HG03175 (cell line): ENCODE measurements around the gene SLC6A7.

Experiments used
- ATAC-seq: cut with Tn5 transposase; IDR thresholded peaks from one replicate; pipeline ENCODE4 v1.9.1; 2021; ENCODE audit warnings: mild to moderate bottlenecking, moderate library complexity; ENCODE audit not compliant: unreplicated experiment

SLC6A7 gene

DNA sequence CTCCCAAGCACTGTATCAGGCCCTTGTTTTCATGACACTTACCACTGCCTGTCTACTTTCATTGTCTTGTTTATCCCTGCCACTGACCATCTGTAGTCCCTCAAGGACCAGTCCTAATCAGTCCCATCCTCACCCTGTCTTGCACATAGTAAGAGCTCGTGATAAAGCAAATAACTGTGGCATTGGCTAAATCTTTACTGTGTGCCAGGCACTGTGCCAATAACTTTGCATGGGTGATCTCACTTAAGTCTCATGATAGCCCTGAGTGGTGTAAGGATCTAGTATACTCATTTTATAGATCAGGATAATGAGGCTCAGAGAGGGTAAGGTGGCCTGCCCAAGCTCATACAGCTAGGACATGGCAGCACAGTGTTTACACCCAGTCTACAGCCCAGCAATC, 17.7 kb upstream of the SLC6A7 start:
- no peak for ATAC-seq

DNA sequence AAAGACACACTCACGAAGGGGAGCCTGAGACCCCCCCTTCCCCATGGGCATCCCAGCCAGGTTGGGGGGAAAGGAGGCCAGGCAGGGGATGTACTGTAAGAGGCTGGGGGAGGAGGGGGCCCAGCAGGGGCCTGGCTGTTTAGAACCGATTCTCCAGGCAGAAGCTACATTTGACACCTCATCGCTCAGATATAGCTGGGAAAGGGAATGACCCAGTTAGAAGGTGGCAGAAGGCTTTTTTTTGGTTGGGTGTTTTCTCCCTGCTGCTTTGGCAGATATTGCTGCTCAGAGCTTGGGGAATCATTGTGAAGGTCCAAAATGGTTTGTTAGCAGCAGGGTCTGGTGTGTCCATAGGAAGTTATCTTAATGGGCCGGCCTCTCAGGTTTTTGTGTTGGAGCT, 17.3 kb upstream of the SLC6A7 start:
- ATAC-seq, result no peak

DNA sequence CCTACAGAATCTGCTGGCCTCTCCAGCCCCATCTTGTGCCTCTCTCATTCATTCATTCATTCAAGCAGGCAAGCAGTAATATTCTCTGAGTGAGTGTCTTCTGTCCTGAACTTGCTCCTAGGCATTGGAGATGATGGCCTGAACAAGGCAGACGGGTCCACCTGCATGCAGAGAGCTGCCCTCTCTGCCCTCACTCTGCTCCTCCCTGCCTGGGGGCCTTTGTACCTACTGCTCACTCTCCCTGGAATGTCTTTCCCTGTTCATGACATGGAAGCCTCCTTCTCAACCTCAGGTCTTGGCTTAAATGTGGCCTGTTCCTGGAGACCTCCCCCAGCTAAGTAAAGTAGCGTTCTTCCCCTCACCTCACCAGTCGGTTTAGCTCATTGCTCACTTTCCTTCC, 16.7 kb upstream of the SLC6A7 start:
- no peak for ATAC-seq

DNA sequence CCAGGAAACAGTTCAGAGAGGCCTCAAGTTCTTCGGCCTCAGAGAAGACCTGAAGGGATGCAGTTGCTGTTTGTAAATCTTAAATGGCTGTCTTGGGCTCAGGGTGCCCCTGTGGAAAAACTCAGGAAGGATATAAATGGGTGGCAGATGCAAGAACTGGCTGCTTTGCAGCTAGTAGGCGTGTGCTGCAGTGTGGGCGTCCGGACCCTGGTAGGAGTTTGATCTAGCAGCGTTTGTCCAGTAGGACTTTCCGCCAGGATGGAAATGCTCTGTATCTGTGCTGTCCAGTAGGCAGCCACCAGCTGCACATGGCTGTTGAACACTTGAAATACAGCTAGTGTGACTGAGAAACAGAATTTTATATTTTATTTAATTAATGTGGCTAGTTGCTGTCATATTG, 15.6 kb upstream of the SLC6A7 start:
- ATAC-seq, result no peak

DNA sequence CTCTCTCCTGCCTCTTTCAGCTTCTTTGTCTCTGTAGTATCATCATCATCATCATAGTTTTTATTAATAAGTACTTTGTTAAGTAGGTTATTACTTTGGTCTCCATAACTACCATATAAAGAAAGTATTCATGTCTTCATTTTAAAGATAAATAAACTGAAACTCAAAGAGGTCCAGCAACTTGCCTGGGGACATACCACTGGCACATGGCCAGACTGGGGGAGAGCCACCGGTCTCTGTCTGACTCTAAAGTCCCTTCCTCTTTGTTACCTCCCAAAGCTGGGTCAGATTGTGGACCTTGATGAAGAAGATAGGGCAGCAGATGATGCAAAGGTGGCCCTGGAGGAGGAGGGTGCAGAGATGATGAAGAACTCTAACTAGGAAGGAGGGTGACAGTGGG, 14.8 kb upstream of the SLC6A7 start:
- no peak for ATAC-seq

DNA sequence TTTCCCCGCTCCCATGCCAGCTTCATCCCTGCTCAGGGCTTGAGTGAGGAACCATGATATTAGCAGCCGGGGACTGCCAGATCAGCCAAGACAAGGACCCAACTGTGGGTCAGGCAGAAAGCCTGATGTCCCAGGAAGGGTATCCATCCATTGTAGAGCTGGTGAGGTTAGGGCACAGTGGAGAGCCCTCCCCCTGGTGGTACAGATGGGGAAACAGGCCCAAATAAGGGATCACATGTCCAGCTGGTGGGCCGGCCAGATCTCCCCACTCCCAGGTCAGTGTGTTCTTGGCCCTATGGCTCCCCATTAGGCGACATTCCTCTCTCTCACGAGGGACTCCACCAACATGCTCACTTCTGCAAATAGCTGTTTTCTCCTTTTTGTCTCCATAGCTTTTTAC, 14.3 kb upstream of the SLC6A7 start:
- ATAC-seq, result peak; percentile 55

DNA sequence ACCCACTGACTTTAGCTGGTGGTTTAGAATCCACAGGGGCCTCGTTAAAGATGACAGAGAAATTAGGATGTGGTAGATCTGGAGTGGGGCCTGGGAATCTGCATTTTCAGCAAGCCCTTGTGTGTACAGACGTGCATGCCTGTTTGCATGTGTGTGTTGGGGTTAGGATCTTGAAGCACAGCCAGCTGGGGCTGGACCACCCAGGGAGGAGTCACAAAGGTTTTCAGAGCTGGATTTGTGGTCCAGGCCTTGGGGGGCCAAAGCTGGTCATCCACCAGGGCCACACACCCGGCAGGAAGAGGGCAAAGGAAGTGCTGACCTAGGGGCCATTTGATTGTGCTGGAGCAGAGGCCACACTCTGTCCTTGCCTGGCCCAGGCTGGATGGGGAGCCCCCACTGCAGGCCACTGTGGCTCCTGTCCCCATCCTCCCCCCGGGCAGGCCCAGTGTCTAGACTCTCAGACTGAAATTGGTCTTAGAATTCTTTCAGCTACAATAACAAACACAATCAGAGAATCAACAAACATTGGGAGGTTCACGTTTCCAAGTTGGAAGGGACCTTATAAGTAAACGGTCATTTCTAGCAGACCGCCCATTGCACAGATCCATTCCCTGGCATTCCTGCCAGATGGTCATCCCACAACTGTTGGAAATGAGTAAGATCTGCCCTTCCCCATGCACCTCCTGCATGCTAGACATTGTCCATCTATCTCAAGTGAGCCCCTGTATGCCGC, 13.0 kb upstream of the SLC6A7 start:
- no peak for ATAC-seq

DNA sequence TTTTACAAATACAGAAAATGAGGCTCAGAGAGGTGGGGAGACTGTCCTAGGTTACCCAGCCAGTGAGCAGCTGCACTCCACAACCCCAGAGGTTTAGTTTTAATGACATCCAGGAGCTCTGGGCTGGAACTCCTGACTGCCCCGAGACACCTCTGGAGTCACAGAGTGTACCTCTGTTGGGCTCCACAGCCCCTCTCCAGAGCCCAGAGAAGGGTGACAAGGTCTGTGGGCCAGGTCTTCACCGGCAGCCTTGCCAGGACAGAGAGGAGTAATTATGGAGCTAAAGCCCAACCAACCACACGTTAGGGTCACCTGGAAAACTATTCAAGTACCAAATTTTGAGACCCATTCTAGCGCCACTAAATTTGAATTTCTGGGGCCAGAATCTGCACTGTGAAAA, 12.1 kb upstream of the SLC6A7 start:
- no peak for ATAC-seq

DNA sequence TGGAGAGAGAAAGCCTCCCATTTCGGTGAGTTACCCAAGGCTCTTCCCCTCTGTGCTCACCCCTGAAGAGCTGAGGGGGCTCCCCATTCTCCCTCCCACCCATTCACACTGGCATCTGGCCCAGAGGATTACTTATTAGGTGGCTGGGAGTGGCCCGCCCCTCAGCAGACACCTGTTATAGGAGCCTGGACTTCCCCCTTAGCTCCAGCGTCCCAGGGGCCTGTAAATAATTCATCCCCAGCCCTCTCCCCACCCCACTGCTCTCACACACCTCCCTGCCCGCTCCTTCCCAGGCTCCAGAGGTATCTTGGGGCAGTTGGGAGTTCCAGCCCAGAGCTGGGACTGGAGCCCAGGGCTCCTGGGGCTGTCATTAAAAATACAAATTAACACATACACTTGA, 11.6 kb upstream of the SLC6A7 start:
- ATAC-seq, result no peak

DNA sequence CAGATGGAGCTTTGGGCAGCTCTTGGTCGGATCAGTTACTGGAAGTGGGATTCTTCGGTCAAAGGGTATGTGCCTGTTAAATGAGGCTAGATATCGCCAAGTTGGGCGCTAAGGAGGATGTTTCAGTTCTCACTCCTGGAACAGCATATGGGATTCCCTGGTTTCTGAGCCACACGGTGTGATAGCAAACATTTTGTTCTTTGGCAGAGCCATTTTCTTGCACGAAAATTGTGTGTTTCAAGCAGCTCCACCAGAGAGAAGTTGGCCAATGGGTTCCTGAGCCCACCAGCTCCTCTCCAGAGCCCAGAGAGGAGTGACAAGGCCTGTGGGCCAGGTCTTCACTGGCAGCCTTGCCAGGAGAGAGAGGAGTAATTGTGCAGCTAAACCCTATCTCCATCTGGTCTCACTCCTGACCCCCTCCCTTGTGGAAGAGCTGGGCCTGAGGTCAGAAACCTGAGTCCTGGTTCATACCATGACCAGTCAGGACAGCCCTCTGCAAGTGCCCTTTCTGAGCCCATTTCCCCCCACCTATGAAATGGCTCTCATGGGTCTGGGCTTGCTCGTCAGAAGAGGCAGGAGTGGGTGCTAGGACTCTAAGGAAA, 10.7 kb upstream of the SLC6A7 start:
- ATAC-seq, result no peak

DNA sequence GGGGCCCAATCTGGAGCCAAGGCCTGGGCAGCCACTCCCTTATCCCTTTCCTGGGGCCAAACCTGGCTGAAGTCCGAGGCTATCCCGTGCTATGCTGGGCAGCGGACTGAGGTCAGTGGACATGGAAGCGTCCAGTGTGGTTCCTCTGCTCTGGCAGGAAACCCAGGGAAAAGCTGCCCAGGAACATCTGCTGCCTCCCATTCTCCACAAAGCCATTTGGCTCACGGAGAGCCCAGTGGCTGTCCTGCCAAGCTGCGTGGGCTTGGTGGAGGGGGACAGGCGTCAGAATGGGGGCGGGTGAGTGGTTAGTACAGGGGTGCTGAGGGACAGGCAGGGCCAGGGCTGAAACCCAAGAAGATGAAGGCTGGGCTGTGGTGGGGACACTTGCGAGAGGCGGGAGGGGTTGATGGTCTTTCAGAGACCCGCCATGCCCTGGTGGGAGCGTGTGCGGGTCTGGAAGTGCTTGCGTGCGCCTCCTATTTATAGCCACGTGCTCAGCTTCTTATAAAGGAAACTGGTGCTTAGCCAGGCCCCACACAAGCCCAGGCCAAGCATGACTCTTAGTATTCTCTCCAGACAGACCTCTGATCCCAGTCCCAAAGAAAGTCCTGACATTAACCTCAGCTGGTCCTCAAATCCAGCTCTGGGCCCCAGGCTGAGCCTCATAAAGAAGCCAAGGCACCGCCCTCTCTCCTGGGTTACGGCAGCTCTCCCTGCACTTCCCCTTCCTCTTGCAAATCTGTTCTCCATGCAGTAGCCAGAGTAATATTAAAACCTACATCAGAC, 9.4 kb upstream of the SLC6A7 start:
- ATAC-seq, result no peak

DNA sequence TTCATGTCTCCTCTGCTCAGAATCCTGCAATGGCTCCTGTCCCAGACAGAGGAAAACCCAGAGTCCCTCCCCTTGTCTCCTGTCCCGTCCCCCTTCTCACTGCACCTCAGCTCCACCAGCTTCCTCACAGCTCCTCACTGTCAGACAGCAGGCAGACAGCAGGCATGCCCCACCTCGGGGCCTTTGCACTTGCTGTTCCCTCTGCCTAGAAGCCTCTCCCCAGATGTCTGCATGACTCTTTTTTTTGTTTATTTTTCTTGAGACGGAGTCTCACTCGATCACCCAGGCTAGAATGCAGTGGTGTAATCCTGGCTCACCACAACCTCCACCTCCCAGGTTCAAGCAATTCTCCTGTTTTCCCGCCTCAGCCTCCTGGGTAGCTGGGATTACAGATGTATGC, 8.8 kb upstream of the SLC6A7 start:
- ATAC-seq, result no peak

DNA sequence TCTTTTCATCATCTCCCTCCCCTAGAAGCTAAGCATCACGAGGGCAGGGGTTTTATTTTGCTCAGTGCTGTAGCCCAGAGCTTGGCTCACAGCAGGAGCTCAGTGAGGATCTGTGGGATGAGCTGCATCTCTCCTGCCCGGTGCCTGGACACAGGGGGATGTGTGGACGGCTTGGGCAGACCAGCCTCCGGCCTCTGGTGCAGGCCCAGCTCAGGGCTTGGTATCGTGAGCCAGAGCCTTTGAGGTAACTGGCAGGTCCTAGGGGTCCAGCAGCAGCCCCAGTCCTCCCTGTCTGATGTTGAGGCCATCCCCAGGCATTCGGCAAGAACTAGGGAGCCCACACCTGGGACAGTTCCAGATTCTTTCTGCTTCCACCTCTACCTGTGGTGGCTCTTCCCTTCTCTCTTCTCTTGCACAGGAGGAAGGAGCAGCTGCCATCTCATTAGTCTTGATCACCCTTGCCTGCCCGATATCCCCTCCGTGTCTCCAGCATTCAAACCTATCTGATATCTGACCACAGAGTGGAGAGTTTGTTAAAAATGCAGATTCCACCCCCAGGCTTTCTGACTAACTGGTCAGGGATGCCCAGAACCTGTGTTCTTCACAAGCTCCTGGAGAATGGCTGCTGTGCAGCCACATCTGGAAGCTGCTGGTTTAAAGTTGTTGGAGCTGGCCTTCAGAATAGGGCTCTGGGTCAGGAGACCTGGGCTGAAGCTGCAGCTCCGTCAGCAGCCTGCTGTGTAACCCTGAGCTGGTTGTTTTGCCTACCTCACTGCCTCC, 7.9 kb upstream of the SLC6A7 start:
- no peak for ATAC-seq

DNA sequence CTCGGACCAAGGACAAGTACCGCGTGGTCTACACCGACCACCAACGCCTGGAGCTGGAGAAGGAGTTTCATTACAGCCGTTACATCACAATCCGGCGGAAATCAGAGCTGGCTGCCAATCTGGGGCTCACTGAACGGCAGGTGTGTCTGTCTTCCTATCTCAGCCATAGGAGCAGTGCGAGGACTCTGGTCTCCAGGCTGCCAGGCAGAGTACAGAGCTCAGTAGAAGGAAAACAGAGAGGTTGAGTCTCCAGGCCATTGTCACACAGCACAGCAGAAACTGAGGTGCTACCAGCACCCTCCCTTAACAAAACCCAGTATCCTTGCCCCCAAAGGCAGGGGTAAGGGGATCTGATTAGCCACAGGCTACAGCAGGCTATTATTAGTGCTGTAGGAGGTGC, 7.1 kb upstream of the SLC6A7 start:
- no peak for ATAC-seq

DNA sequence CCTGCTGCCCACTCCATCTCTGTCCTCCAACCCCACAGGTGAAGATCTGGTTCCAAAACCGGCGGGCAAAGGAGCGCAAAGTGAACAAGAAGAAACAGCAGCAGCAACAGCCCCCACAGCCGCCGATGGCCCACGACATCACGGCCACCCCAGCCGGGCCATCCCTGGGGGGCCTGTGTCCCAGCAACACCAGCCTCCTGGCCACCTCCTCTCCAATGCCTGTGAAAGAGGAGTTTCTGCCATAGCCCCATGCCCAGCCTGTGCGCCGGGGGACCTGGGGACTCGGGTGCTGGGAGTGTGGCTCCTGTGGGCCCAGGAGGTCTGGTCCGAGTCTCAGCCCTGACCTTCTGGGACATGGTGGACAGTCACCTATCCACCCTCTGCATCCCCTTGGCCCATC, 6.4 kb upstream of the SLC6A7 start:
- no peak for ATAC-seq

DNA sequence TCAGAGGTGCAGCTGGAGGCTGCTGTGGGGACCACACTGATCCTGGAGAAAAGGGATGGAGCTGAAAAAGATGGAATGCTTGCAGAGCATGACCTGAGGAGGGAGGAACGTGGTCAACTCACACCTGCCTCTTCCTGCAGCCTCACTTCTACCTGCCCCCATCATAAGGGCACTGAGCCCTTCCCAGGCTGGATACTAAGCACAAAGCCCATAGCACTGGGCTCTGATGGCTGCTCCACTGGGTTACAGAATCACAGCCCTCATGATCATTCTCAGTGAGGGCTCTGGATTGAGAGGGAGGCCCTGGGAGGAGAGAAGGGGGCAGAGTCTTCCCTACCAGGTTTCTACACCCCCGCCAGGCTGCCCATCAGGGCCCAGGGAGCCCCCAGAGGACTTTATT, 5.9 kb upstream of the SLC6A7 start:
- ATAC-seq, result no peak

DNA sequence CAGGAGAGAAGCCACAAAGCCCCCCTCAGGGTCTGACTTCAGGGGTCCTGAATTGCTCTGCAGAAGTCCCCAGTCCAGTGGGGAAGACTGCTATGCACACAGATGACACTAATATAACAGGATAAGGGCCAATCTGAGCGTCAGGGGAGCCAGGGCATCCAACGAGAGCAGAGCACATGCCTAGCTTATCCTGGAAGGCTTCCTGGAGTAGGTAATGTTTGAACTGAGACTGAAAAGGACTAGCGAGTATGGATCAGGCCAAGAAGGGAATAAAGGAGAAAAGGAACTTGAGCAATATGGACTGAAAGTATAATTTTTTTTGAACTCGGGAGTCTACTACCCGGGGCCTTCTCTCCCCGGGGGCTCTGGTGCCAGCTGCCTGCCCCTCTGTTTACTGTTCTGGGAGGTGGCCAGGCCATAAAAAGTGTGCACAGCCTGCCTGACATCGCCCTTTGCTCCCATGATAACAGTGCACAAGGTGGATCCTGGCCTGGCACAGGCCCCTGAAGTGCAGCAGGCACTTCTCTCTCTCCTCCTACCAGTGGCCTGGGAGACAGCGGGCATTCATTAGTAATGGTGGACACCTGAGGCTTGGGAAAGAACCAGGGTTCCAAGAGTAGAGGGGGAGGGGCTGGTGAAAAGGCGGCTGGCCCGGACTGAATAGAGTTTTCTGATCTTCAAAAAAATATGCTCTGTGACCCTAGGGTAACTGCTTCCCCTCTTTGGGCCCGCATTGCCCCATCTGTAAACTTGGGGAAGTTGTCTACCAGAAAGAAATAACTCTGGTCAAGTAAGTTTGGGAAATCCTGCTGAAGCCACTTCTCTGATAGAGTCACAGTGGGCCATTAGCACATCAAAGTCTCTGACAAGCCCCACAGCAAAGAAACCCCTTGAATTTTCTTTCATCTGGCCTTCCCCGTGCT, 4.6 kb upstream of the SLC6A7 start:
- ATAC-seq, result no peak

DNA sequence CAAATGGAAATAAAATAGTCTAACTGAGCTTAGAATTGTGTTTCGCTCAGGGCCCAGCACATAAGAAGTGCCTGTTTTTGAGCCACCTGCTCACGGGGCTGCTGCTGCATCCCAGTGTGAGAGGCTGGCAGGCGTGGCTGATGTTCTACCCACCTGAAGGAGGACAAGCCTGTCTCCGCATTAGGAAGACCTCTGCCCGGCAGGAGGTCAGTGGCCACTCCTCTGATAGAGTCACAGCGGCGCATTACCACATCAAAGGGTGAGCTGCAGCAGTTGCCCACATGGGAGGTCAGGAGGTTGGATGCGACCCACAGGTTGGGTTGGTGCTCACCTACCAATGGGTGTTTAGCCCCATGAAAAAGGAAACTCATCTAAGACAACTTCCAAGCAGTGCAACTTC, 3.7 kb upstream of the SLC6A7 start:
- ATAC-seq, result no peak

DNA sequence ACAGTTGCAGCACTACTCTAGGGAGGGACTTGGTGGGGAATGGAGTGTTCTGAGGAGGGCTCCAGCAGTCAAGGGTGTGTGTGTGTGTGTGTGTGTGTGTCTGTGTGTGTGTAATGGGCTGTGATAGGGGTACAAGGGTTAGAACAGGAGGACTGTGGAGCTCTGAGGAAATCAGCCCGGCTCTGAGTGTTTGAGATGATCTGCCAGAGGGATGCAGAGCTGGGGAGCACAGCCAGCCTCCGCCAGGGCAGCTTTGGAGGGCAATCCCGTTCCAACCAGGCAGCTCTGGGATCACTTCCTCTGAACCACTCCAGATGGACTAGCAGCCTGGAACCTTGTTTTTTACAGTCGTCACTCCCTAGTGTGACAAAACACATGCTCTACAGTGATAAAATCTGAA, 3.0 kb upstream of the SLC6A7 start:
- no peak for ATAC-seq

DNA sequence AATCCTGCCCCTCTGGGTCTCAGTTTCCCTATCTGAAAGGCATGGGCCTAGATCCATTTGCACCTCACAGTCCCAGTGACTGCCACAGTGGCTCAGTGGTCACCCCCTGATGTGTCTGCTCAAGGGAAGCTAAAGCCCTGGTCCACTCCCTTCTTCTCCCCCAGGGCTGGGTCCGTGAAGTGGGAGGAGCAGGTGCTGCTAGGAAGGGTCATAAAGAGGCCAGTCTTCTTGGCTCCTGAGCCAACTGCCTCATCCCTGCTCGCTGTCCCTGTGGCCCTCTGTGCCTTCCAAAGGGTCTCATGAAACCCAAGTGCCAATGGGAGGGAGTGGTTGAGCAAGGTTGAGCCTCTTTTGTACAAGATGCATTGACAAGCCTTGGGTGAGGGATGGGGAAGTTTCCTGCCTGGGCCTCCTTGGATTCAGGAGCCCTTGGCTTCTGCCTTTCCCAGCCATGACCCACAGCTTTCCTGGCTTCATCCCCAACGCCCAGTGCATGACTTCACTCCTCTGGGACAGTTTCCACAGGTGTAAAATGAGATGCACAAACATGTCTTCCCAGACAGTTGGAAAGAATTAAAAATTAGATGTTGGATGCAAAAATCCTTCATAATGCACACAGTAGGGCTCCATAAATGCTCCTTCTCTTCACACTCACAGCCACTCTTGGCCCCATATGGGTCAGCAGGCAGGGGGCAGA, 1.6 kb upstream of the SLC6A7 start:
- ATAC-seq, result no peak
